GM19467 (cell line): Measurements from ENCODE around the gene PSTK.
A peak's percentile ranks its signal among the peaks of the same experiment; 100 is the strongest.

Source experiments
- ATAC-seq: cut with Tn5 transposase; IDR thresholded peaks from one replicate; pipeline ENCODE4 v1.9.1; 2021; ENCODE audit warnings: mild to moderate bottlenecking, moderate library complexity; ENCODE audit not compliant: unreplicated experiment

The PSTK gene

GRCh38 chr10:122992031-122992585 lies 11.9 kb downstream of the PSTK start:
- ATAC-seq: no peak

GRCh38 chr10:122993797-122994336 lies 13.7 kb downstream of the PSTK start:
- no peak for ATAC-seq

DNA sequence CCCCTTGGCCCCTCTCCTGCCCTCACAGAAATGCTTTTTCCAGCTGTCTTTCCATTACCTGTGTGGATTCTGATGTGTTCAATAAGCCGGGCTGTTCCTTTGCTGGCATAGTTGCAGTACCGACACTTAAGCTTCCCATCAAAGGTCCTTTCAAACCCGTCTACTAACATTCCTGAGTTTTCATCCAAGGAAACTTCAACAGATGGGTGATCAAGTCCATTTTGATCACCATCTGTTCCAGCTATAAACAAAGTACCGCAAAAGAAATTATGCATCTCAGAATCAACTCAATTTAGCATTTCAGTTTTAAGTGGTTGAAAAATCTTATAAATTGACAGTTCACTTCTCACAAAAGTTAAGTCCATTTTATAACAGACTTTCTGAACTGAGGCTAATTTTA lies 15.7 kb downstream of the PSTK start:
- ATAC-seq: no peak

GRCh38 chr10:122997864-122998263 lies 17.7 kb downstream of the PSTK start:
- ATAC-seq: no peak

DNA sequence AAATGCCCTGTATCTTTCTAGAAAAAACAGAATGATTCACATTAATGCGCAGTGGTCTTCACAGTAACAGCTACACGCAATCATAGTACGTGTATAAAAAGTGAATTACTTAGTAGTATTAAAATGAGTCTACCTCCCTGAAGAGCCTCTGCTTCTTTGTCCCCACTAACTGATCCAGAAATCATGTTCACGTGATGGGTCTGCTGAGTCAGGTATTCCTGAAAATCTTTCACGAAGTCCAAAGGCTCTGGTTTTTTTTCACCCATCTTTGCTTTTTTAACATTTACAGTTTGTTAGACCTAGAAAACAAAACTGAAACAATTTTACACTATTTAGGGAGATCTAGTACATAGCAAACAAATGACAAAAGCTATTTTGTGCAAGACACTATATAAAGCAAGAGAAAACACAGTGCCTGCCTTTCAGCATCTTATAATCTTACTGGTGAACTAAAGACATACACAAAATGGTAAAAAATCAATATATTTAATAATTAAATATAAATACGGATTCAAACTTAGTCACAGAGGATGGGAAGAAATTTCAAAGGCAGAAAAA lies 18.2 kb downstream of the PSTK start:
- no peak for ATAC-seq

DNA sequence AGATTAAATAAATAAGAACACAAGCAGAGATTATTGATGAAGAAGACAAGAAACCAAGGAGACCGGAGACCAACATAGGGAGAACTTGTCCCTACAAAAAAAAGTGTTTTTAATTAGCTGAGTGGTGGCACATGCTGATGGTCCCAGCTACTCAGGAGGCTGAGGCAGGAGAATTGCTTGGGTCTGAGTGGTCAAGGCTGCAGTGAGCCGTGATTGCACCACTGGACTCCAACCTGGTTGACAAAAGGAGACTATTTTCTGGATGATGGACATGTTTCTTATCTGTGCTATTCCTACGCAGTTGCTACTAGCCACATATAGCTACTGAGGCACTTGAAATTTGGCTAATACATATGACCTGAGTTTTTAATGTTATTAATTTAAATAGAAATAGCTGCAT lies 18.7 kb downstream of the PSTK start:
- no peak for ATAC-seq

GRCh38 chr10:122999347-122999746 lies 19.1 kb downstream of the PSTK start:
- no peak for ATAC-seq

DNA sequence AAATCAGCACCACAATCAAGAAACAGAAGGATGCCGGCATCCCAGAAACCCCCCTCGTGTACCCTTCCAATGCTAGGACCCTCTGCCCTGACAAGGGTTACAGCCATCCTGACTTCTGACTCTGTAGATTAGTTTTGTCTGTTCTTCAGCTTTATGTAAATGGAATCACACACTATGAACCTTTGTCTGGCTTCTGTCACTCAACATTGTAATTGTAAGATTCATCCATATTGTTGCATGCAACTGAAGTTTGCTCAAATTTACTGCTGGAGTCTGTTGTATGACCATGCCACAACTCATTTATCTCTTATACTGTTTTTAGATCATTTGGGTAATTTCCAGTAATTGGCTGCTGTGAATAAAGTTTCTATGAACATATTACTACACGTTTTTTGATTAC lies 20.0 kb downstream of the PSTK start:
- ATAC-seq: no peak

- ATAC-seq: no peak
Observed at GRCh38 chr10:123001370-123001769, 21.2 kb downstream of the PSTK start.

GRCh38 chr10:123004298-123004697 lies 24.1 kb downstream of the PSTK start:
- ATAC-seq: no peak

GRCh38 chr10:123007558-123008354 lies 27.6 kb downstream of the PSTK start:
- peak; percentile 33 for ATAC-seq

- ATAC-seq: peak; percentile 84
Observed at GRCh38 chr10:123008355-123009104, 28.3 kb downstream of the PSTK start, which contains the start of the genes ACADSB and IKZF5. ACADSB (plus strand) TSS chr10:123009006; CDS start chr10:123009030, 24 bp downstream. IKZF5 (minus strand) TSS chr10:123008795; CDS start chr10:122998625, 10,170 bp downstream.

DNA sequence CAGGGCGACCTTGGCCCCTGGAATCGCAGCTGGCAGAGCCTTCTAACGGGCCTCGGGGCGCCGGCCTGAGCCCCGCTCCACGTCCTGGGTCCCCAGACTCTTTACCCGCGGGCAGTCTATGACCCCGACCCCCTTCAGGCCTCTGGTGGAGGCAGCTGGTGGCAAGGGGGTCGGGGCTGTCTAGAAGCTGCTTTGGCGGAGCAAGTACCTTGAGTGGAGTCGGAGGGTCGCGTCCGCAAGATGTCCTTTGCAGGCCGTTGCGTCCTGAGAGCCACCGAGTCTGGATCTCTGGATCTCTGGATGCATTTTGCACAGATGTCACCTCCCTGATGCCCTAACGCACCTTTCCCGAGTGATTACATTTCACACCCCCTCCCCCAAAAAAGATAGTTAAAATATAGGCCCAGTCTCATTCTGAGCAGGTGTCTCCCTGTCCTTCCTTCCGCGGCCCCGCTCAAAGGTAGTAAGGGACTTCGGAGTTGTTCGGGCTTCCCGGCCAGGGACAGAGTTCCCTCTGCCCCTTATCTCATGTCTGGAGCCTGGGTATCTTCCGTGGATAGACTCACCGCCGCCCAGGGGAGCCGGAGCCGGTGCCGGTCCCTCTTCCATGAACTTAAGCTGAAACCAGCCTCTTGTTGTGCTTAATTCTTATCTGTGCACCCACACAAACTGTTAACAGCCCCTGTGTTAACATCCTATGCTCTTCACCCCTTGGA lies 29.1 kb downstream of the PSTK start:
- peak; percentile 1 for ATAC-seq

DNA sequence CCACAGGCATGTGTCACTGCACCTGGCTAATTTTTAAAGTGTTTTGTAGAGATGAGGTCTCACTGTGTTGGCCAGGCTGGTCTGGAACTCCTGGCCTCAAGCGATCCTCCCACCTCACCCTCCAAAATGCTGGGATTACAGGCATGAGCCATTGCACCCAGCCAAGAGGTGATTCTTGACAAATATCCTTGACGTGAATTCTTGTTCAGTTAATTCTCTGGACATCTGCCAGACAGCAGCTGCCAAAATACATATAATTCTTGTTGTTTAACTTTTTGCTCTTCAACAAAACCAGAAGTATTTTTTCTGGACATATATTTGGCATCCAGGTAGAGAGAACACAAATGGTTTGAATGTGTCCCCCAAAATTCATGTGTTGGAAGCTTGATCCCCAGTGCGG lies 31.8 kb downstream of the PSTK start:
- no peak for ATAC-seq

DNA sequence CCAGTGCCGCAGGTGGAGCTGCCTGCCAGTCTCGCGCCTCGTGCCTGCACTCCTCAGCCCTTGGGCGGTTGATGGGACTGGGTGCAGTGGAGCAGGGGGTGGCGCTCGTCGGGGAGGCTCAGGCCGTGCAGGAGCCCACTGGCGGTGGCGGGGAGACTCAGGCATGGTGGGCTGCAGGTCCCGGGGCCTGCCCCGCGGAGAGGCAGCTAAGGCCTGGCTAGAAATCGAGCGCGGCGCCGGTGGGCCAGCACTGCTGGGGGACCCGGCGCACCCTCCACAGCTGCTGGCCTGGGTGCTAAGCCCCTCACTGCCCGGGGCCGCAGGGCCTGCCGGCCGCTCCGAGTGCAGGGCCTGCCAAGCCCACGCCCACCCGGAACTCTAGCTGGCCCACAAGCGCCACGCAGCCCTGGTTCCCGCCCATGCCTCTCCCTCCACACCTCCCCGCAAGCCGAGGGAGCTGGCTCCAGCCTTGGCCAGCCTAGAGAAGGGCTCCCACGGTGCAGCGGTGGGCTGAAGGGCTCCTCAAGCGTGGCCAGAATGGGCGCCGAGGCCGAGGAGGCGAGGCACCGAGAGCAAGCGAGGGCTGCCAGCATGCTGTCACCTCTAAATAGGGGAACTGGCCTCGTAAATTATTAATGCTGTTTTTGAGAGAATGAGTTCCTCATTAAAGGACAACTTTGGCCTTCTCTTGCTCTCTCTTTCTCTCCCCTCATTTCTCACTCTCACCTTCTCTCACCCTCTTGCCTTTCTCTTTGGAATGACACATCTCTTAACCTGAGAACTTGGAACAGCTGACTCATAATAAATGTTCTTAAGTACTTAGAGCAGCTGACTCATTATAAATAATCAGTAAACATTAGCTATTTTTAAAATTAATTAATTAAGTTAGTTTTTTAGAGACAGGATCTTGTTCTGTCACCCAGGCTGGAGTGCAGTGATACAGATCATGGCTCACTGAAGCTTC lies 33.5 kb downstream of the PSTK start:
- no peak for ATAC-seq

- no peak for ATAC-seq
Observed at GRCh38 chr10:123014772-123015171, 34.6 kb downstream of the PSTK start.

GRCh38 chr10:123016228-123016627 lies 36.0 kb downstream of the PSTK start:
- ATAC-seq: no peak

DNA sequence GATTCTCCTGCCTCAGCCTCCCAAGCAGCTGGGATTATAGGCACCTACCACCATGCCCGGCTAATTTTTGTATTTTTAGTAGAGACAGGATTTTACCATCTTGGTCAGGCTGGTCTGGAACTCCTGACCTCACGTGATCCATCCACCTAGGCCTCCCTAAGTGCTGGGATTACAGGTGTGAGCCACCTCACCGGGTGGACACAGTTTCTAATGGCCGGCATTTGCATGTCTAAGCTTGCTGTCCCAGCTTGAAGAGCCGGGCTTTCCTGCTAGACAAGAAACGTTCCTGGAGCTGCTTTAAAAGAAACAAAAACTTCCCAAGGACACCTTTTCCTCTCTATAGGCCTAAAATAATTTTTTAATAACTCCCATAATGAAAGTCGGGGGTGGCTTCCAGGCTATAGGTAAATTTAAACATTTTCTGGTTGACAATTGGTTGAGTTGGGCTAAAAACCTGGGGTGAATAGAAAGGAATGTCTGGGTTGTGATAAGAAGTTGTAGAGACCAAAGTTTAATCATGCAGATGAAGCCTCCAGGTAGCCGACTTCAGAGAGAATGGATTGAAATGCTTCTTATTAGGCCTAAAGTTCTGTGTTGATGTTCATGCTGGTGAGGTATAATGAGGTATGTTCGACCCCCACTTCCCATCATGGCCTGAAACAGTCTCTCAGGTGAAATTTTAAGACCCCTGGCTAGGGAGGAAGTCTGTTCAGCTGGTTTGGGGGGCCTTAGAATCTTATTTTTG lies 37.4 kb downstream of the PSTK start:
- no peak for ATAC-seq

GRCh38 chr10:123018531-123018930 lies 38.3 kb downstream of the PSTK start:
- ATAC-seq: no peak
